Right atrium auricular region (tissue), 2 donors: ENCODE measurements around the gene PLPPR1. TPM values are rescaled to one million over a fixed set of nuclear protein-coding genes. Genes with fewer than 3 reads are reported as not detected.

Source experiments
- DNase-seq: peaks from one replicate; pipeline ENCODE4 v3.0.0-alpha.2; 2019; ENCODE audit warnings: low spot score
- H3K27ac ChIP-seq, 2 donors: fragments of 200-600 bp; sonication (generic); 1 replicate in 1 of 2; 2 replicates in 1 of 2; pipeline ENCODE4 v1.5.1; 2016 to 2019
- H3K27me3 ChIP-seq, 2 donors: fragments of 200-600 bp; sonication (generic); one replicate each; pipeline versions ENCODE4 v1.5.1 to v1.6.0; 2017 to 2019
- H3K36me3 ChIP-seq: fragments of 200-600 bp; sonication (generic); one replicate; pipeline ENCODE4 v1.5.1; 2016
- H3K4me1 ChIP-seq, 2 donors: fragments of 200-600 bp; sonication (generic); one replicate each; pipeline versions ENCODE4 v1.5.1 to v1.6.0; 2017 to 2019
- H3K4me3 ChIP-seq, 2 donors: fragments of 200-600 bp; sonication (generic); 1 replicate in 1 of 2; 2 replicates in 1 of 2; pipeline ENCODE4 v1.5.1; 2017 to 2019; ENCODE audit warnings: mild to moderate bottlenecking in 1 of 2, moderate library complexity in 1 of 2
- H3K9me3 ChIP-seq, 2 donors: fragments of 200-600 bp; sonication (generic); one replicate each; pipeline ENCODE4 v1.5.1; 2019
- total RNA-seq, 2 donors: library from RNA; depleted of rRNA; stranded (reverse); fragments of >200 nt; gene quantifications; one replicate each; pipeline ENCODE4 v1.1.0, GENCODE V29; 2016
- TF ChIP-seq, protein P1 (sequence below), 2 donors: fragments of 200-600 bp; sonication (generic); IDR thresholded peaks; one replicate each; pipeline ENCODE4 v1.5.1; 2019; ENCODE audit warnings: antibody characterized with exemption in 2 of 2

Gene PLPPR1
- total RNA-seq, 2 donors from 2014 or later = not detected

- Histone ChIP-seq H3K9me3 (no peaks in the 10 kb centered on the region), H3K4me3 (no peak overlapping the region), H3K36me3 (no peaks in the 10 kb centered on the region), H3K27ac (no peak overlapping the region), H3K27me3 (no peaks in the 10 kb centered on the region), H3K4me1 (no peaks in the 10 kb centered on the region)
- TF ChIP-seq, protein P1, sequence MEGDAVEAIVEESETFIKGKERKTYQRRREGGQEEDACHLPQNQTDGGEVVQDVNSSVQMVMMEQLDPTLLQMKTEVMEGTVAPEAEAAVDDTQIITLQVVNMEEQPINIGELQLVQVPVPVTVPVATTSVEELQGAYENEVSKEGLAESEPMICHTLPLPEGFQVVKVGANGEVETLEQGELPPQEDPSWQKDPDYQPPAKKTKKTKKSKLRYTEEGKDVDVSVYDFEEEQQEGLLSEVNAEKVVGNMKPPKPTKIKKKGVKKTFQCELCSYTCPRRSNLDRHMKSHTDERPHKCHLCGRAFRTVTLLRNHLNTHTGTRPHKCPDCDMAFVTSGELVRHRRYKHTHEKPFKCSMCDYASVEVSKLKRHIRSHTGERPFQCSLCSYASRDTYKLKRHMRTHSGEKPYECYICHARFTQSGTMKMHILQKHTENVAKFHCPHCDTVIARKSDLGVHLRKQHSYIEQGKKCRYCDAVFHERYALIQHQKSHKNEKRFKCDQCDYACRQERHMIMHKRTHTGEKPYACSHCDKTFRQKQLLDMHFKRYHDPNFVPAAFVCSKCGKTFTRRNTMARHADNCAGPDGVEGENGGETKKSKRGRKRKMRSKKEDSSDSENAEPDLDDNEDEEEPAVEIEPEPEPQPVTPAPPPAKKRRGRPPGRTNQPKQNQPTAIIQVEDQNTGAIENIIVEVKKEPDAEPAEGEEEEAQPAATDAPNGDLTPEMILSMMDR (IDR thresholded peaks at IDR 0.05) = no peak
- no peak for DNase-seq
Measured at GRCh38 chr9:101333926-101334702, 305.6 kb downstream of the PLPPR1 start.

GRCh38 chr9:101336091-101336490 is 307.6 kb downstream of the PLPPR1 start:
- no peak for DNase-seq
- Histone ChIP-seq H3K36me3 (no peaks in the 10 kb centered on the region), H3K27me3 (no peaks in the 10 kb centered on the region), H3K4me1 (no peaks in the 10 kb centered on the region), H3K27ac (no peak overlapping the region), H3K9me3 (no peaks in the 10 kb centered on the region), H3K4me3 (no peak overlapping the region)
- TF ChIP-seq, protein P1 (IDR thresholded peaks at IDR 0.05) = no peak

- H3K27ac ChIP-seq = no peak overlapping the region
- H3K9me3 ChIP-seq = no peaks in the 10 kb centered on the region
- H3K27me3 ChIP-seq = no peaks in the 10 kb centered on the region
- TF ChIP-seq, protein P1 (IDR thresholded peaks at IDR 0.05) = no peak
- no peak overlapping the region for H3K4me3 ChIP-seq
- no peak for DNase-seq
- no peaks in the 10 kb centered on the region for H3K4me1 ChIP-seq
- no peaks in the 10 kb centered on the region for H3K36me3 ChIP-seq
Measured at GRCh38 chr9:101337237-101337636, 308.7 kb downstream of the PLPPR1 start.

- Histone ChIP-seq H3K9me3 (no peaks in the 10 kb centered on the region), H3K4me3 (no peak overlapping the region), H3K27me3 (no peaks in the 10 kb centered on the region), H3K27ac (no peak overlapping the region), H3K36me3 (no peaks in the 10 kb centered on the region), H3K4me1 (no peaks in the 10 kb centered on the region)
- TF ChIP-seq, protein P1 (IDR thresholded peaks at IDR 0.05) = no peak
- DNase-seq = no peak
Measured at GRCh38 chr9:101341958-101342357, 313.4 kb downstream of the PLPPR1 start.

- H3K9me3 ChIP-seq = no peaks in the 10 kb centered on the region
- DNase-seq = no peak
- no peaks in the 10 kb centered on the region for H3K36me3 ChIP-seq
- no peak overlapping the region for H3K4me3 ChIP-seq
- H3K4me1 ChIP-seq = no peaks in the 10 kb centered on the region
- no peaks in the 10 kb centered on the region for H3K27me3 ChIP-seq
- no peak overlapping the region for H3K27ac ChIP-seq
- TF ChIP-seq, protein P1 (IDR thresholded peaks at IDR 0.05) = no peak
Measured at GRCh38 chr9:101342595-101342994, 314.1 kb downstream of the PLPPR1 start.

GRCh38 chr9:101350285-101350684 is 321.8 kb downstream of the PLPPR1 start:
- TF ChIP-seq, protein P1 (IDR thresholded peaks at IDR 0.05) = no peak
- no peak for DNase-seq
- H3K4me1 ChIP-seq = no peaks in the 10 kb centered on the region
- no peaks in the 10 kb centered on the region for H3K9me3 ChIP-seq
- no peaks in the 10 kb centered on the region for H3K27me3 ChIP-seq
- no peaks in the 10 kb centered on the region for H3K36me3 ChIP-seq
- H3K4me3 ChIP-seq = no peak overlapping the region
- H3K27ac ChIP-seq = no peak overlapping the region
